Measurements from ENCODE around the gene KCNK4. TPM values are rescaled to one million over a fixed set of nuclear protein-coding genes. Genes with fewer than 3 reads are reported as not detected.

Gene KCNK4
- total and polyA plus RNA-seq, 2 of the 13 experiments (the other 11 are each of a cell fraction or from before 2014, with no cell fraction given), result not detected

GRCh38 chr11:64297699-64298358 is 6.7 kb downstream of the KCNK4 start:
- H4K20me1 ChIP-seq (ENCODE audit: insufficient read depth, low read length), result 0 out of 2 replicates have a peak, but pooled peaks cover 5% of the 10 kb centered on the region
- CTCF ChIA-PET (ENCODE audit: low intra/inter-chr PET ratio, low total read pairs), result no interaction called here
- ATAC-seq (no peak), DNase-seq (ENCODE audit: low spot score) (no peak), FAIRE-seq (no peak)
- TF ChIP-seq KLF12 (CRISPR knock-in tag; IDR thresholded peaks at IDR 0.05; ENCODE audit: borderline replicate concordance) (no peak), PRDM15 (CRISPR knock-in tag; IDR thresholded peaks at IDR 0.05) (no peak), ZNF749 (CRISPR knock-in tag; IDR thresholded peaks at IDR 0.05; ENCODE audit: borderline replicate concordance) (no peak), MAF1 (CRISPR knock-in tag; IDR thresholded peaks at IDR 0.05; ENCODE audit: borderline replicate concordance) (no peak), NFE2 (CRISPR knock-in tag; IDR thresholded peaks at IDR 0.05) (no peak), ZNF570 (CRISPR knock-in tag; IDR thresholded peaks at IDR 0.05; ENCODE audit: borderline replicate concordance) (no peak), ZNF496 (CRISPR knock-in tag; IDR thresholded peaks at IDR 0.05; ENCODE audit: insufficient replicate concordance) (no peak), NFAT5 (CRISPR knock-in tag; IDR thresholded peaks at IDR 0.05) (no peak), RFX3 (CRISPR knock-in tag; IDR thresholded peaks at IDR 0.05) (no peak), KDM2A (CRISPR knock-in tag; IDR thresholded peaks at IDR 0.05; ENCODE audit: borderline replicate concordance, low read depth) (no peak), NR2F6 (IDR thresholded peaks at IDR 0.05) (no peak), NR2F6 (CRISPR knock-in tag; IDR thresholded peaks at IDR 0.05) (no peak), PHF8 (CRISPR knock-in tag; IDR thresholded peaks at IDR 0.05) (no peak)
- WGBS (ENCODE audit: low lambda C conversion rate), result 58% methylated on average over 9 of the region's 18 CpGs
- no peaks in the 10 kb centered on the region for H3K9me3 ChIP-seq (ENCODE audit: low read length)
- H3K36me3 ChIP-seq (replicated peaks in 1 of 2; ENCODE audit: control insufficient read depth in 1 of 2, insufficient read depth in 2 of 2, low read length in 2 of 2), result no peaks in the 10 kb centered on the region
- no peak overlapping the region for H2AFZ ChIP-seq (ENCODE audit: low read length)
- no peak overlapping the region for H3K4me3 ChIP-seq (replicated peaks in 1 of 3; ENCODE audit: insufficient read depth in 1 of 3, low read depth in 2 of 3, low read length in 3 of 3)
- in situ Hi-C loops (cut with HindIII; ENCODE audit: extremely low pct_ligation_motif_present, low pct_unique_long_range_greater_than_20kb) (no loop called here), intact Hi-C loops (cut with micrococcal nuclease; ENCODE audit: unreplicated experiment) (no loop called here)
- no peaks in the 10 kb centered on the region for H3K79me2 ChIP-seq (ENCODE audit: insufficient read depth, low read length)
- POLR2A ChIA-PET, result no interaction called here
- peaks cover 30 to 76% of the 10 kb centered on the region in 2 experiments for H3K27me3 ChIP-seq (ENCODE audit: control insufficient read depth in 1 of 2, insufficient read depth in 2 of 2, low read length in 2 of 2)
- H3K4me1 ChIP-seq (ENCODE audit: insufficient read depth, low read length), result peaks cover 25% of the 10 kb centered on the region
- BruUV-seq (replicated peaks), result no TSS peak
- no peak overlapping the region for H3K9ac ChIP-seq (ENCODE audit: insufficient read depth, low read depth, low read length)
- H3K27ac ChIP-seq (ENCODE audit: extremely low read length, insufficient read depth, low read length), result no peak overlapping the region
- H3K4me2 ChIP-seq (ENCODE audit: low read depth, low read length), result no peak overlapping the region

Measured in HepG2 (cell line).